GM12873 (cell line): ENCODE data around the gene GSTA3.

Experiments
- CTCF ChIP-seq: IDR thresholded peaks from 2 replicates; pipeline ENCODE4 v1.5.1; 2012; ENCODE audit warnings: low read depth, mild to moderate bottlenecking, moderate library complexity, low read length, control low read depth; ENCODE audit not compliant: insufficient read depth; ENCODE audit errors: missing control alignments

GSTA3 gene

GRCh38 chr6:52933778-52934177 lies 24.3 kb upstream of the GSTA3 start:
- TF ChIP-seq CTCF, result no peak

DNA sequence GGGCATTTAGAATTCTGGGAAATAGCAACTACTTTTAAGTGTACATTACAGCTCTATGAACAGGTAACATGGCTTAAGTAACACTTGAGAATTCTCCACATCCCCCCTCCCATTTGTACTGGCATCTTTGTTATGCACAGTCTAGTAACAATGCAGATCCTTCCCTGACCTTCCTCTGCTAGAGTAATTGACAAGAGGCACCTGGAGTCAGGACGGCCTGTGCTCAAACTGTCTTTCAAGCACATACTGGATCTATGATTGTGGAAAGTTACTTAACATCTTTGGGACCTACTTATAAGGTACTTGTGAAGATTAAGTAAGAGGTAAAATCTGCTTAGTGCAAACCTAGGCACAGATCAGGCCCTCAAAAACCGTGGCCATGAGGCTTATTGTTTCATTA lies 21.9 kb upstream of the GSTA3 start:
- TF ChIP-seq CTCF, result no peak

DNA sequence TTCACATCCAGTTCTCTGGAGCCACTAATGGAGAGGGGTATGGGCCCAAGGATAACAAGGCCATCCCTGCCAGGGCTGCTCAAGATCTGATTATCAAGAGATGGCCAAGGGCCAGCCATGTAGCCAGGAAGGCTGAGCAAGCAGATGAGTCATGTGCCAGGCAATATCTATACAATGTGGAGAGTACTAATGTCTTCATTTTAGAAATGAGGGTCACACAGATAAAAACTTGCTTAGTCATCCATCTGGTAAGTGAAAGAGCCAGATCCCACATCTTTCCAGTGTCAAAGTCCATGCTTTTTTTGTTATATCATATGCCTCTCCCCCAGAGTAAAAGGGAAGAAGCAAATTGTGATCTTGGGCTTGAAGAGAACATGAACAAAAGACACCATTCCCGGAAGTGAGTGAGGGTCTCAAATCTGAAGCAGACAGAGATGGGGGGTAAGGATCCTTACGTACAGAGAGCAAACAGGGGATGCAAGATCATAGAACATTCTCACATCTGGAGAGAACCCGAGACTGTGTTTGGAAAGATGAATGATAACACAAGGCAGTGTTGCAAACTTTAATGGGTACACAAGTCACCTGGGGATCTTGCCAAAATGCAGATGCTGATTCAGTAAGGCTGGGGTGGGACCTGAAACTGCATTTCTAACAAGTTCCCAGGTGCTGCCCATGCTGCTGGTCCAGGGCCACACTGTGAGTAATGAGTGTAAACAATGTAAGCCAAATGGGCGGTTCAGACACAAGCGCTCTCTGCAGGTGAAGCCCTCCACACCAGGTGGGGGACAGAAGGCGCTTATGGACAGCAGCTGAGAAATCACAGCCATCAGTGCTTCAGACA lies 20.0 kb upstream of the GSTA3 start:
- no peak for TF ChIP-seq CTCF

DNA sequence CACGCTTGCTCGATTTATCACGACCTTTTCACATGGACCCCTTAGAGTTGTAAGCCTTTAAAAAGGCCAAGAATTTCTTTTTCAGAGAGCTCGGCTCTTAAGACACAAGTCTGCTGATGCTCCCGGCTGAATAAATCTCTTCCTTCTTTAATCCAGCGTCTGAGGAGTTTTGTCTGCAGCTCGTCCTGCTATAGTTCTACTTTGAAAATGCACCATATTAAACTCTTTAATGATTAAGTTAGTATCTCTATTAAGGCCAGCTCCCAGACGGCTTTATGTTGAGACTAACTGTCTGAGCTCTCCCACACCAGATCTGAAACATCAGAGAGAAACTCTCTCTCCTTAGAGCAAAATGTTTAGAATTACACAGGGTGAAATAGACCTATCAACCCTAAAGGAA lies 18.0 kb upstream of the GSTA3 start:
- no peak for TF ChIP-seq CTCF

- no peak for TF ChIP-seq CTCF
Measured at GRCh38 chr6:52925919-52926792, 16.7 kb upstream of the GSTA3 start.

GRCh38 chr6:52925042-52925441 lies 15.5 kb upstream of the GSTA3 start:
- TF ChIP-seq CTCF, result no peak

DNA sequence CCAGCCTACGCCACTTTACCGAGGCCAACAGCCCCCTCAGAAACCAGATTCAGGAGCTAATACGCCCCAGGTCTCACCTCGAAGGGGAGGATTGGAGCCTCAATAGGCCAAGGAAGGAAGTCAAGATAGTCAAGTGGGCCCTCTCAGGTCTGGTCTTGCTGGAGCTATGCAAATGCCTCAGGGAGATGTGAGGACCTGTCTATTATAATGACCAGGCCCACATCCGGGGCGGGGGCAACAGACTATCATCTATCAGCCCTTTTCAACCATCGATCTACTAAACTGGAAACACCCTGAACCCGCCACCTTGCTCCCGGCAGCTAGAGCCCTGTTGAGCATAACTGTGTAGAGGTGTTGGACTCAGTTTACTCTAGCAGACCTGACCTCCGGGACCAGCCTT lies 12.7 kb upstream of the GSTA3 start:
- no peak for TF ChIP-seq CTCF
